ENCODE measurements around the gene FOXP1. TPM values are rescaled to one million over a fixed set of nuclear protein-coding genes. Genes with fewer than 3 reads are reported as not detected.

Gene FOXP1
- polyA plus RNA-seq, 1 experiment = 56.6 TPM

GRCh38 chr3:71323558-71323957 lies 260.0 kb downstream of the FOXP1 start:
- no peak for TF ChIP-seq CTCF (IDR thresholded peaks at IDR 0.05; ENCODE audit: low read depth, low read length)
- CTCF ChIA-PET = no interaction called here
- POLR2A ChIA-PET = no interaction called here
- H3K27ac ChIP-seq (ENCODE audit: low read depth, low read length) = no peak overlapping the region
- no peaks in the 10 kb centered on the region for H3K27me3 ChIP-seq (ENCODE audit: control insufficient read depth, insufficient read depth, low read length)
- no peak for DNase-seq (ENCODE audit: low read depth, low spot score)
- H3K9me3 ChIP-seq (ENCODE audit: control insufficient read depth, insufficient read depth, low read length) = no peaks in the 10 kb centered on the region
- no peak overlapping the region for H3K4me3 ChIP-seq (ENCODE audit: low read depth, low read length)

GRCh38 chr3:71322154-71322553 lies 261.4 kb downstream of the FOXP1 start:
- H3K9me3 ChIP-seq (ENCODE audit: control insufficient read depth, insufficient read depth, low read length) = no peaks in the 10 kb centered on the region
- ChIA-PET CTCF (no interaction called here), POLR2A (no interaction called here)
- no peaks in the 10 kb centered on the region for H3K27me3 ChIP-seq (ENCODE audit: control insufficient read depth, insufficient read depth, low read length)
- no peak for DNase-seq (ENCODE audit: low read depth, low spot score)
- no peak overlapping the region for H3K4me3 ChIP-seq (ENCODE audit: low read depth, low read length)
- TF ChIP-seq CTCF (IDR thresholded peaks at IDR 0.05; ENCODE audit: low read depth, low read length) = no peak
- no peak overlapping the region for H3K27ac ChIP-seq (ENCODE audit: low read depth, low read length)

GRCh38 chr3:71319771-71320170 lies 263.8 kb downstream of the FOXP1 start:
- Histone ChIP-seq H3K27me3 (ENCODE audit: control insufficient read depth, insufficient read depth, low read length) (no peaks in the 10 kb centered on the region), H3K27ac (ENCODE audit: low read depth, low read length) (no peak overlapping the region), H3K9me3 (ENCODE audit: control insufficient read depth, insufficient read depth, low read length) (no peaks in the 10 kb centered on the region), H3K4me3 (ENCODE audit: low read depth, low read length) (no peak overlapping the region)
- no peak for TF ChIP-seq CTCF (IDR thresholded peaks at IDR 0.05; ENCODE audit: low read depth, low read length)
- DNase-seq (ENCODE audit: low read depth, low spot score) = no peak
- CTCF ChIA-PET = interaction anchor here (1.3 kb wide), 1 partner anchor 77 kb away, joined by 4 read pairs; no protein-coding TSS in a partner anchor
- POLR2A ChIA-PET = no interaction called here

- ChIA-PET POLR2A (interaction anchor here (0.8 kb wide), 1 partner anchor 265 kb away, joined by 3 read pairs; the partner anchor contains the start of gene FOXP1), CTCF (no interaction called here)
- Histone ChIP-seq H3K4me3 (ENCODE audit: low read depth, low read length) (no peak overlapping the region), H3K27ac (ENCODE audit: low read depth, low read length) (no peak overlapping the region), H3K27me3 (ENCODE audit: control insufficient read depth, insufficient read depth, low read length) (no peaks in the 10 kb centered on the region), H3K9me3 (ENCODE audit: control insufficient read depth, insufficient read depth, low read length) (no peaks in the 10 kb centered on the region; the same call in 1 of the 2 replicates)
- no peak for TF ChIP-seq CTCF (IDR thresholded peaks at IDR 0.05; ENCODE audit: low read depth, low read length)
- no peak for DNase-seq (ENCODE audit: low read depth, low spot score)
These were observed 265.1 kb downstream of the FOXP1 start for GRCh38 chr3:71318458-71318827.

- H3K27ac ChIP-seq (ENCODE audit: low read depth, low read length) = no peak overlapping the region
These were observed 265.6 kb downstream of the FOXP1 start for GRCh38 chr3:71317749-71318457.

More at GRCh38 chr3:71317749-71318457, 265.6 kb downstream of the FOXP1 start:
- no peak for TF ChIP-seq CTCF (IDR thresholded peaks at IDR 0.05; ENCODE audit: low read depth, low read length)
- ChIA-PET POLR2A (interaction anchor here (0.6 to 0.8 kb wide), 4 partner anchors 73 to 282 kb away, joined by 3 to 7 read pairs (median 3); partner anchors contain the start of gene FOXP1), CTCF (interaction anchor here (0.7 kb wide), 1 partner anchor 279 kb away, joined by 3 read pairs; no protein-coding TSS in a partner anchor)
- DNase-seq (ENCODE audit: low read depth, low spot score) = peak; percentile 47
- no peak overlapping the region for H3K4me3 ChIP-seq (ENCODE audit: low read depth, low read length)
- no peaks in the 10 kb centered on the region for H3K27me3 ChIP-seq (ENCODE audit: control insufficient read depth, insufficient read depth, low read length)
- H3K9me3 ChIP-seq (ENCODE audit: control insufficient read depth, insufficient read depth, low read length) = no peaks in the 10 kb centered on the region; the same call in 1 of the 2 replicates

Data from AG04450 (cell line).